Mammary epithelial cell (primary cell): ENCODE measurements around the gene PAH.

Experiments
- CTCF ChIP-seq, 2 donors: IDR thresholded peaks in 1 of 2; conservative IDR thresholded peaks in 1 of 2; 2 replicates each; pipeline ENCODE4 v1.5.1; 2011 to 2012; ENCODE audit warnings: inconsistent platforms in 2 of 2, low read length in 2 of 2, mild to moderate bottlenecking in 2 of 2, control low read depth in 1 of 2, low read depth in 1 of 2; ENCODE audit not compliant: insufficient read depth in 1 of 2; ENCODE audit errors: extremely low read depth in 1 of 2
- EZH2 ChIP-seq: IDR thresholded peaks from 2 replicates; pipeline ENCODE4 v1.6.1; 2012; ENCODE audit warnings: low read length, inconsistent platforms, borderline replicate concordance

- TF ChIP-seq CTCF (conservative IDR thresholded peaks at IDR 0.05 in 1 of 2, IDR thresholded peaks at IDR 0.05 in 1 of 2; ENCODE audit: extremely low read depth in 1 of 2, insufficient read depth in 1 of 2, low read depth in 1 of 2, low read length in 2 of 2) (no peak), EZH2 (no peak)
These were observed 110.5 kb downstream of the PAH start for GRCh38 chr12:102806592-102806991.
